Left hindlimb (tissue), 1 donor: ENCODE measurements around the gene C10orf105.

Source experiments
- DNase-seq: peaks from one replicate; pipeline ENCODE4 v3.0.0-alpha.2; 2018

The C10orf105 gene

DNA sequence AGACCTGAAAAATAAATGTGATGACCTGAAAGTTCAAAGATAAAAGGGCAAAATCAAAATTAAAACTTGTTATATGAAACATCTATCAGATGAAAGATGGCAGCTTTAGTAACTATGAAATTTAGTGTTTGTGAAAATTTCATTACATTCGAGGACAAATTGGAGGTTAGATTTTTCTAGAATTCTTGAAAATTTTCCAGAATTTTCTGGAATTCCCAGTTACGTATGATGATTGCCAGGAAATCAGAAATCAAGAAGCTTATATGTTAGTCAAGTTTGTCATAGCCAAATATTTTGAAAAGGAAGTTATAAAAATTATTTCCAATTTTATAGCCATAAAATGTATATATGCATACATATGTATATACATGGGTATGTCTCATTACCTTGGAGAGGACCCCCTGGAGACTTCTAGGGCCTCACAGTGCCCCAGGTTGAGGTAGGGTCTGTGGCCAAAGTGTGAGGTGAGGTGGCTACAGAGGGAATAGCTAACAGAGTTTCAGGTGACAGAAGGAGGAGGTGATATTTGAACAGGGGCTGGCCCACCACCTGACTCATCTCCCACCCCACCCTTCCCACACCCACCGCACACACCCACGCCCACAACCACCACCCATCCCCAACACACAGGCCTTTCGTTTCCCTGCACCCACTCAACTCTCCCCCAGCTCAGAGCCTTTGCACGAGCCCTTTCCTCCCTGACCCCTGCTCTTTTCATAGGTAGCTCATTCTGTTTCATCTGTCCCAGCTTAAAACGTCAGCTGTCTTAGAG, 21.5 kb downstream of the C10orf105 start:
- DNase-seq = no peak

- no peak for DNase-seq
Measured at GRCh38 chr10:71696628-71697326, 22.8 kb downstream of the C10orf105 start.

DNA sequence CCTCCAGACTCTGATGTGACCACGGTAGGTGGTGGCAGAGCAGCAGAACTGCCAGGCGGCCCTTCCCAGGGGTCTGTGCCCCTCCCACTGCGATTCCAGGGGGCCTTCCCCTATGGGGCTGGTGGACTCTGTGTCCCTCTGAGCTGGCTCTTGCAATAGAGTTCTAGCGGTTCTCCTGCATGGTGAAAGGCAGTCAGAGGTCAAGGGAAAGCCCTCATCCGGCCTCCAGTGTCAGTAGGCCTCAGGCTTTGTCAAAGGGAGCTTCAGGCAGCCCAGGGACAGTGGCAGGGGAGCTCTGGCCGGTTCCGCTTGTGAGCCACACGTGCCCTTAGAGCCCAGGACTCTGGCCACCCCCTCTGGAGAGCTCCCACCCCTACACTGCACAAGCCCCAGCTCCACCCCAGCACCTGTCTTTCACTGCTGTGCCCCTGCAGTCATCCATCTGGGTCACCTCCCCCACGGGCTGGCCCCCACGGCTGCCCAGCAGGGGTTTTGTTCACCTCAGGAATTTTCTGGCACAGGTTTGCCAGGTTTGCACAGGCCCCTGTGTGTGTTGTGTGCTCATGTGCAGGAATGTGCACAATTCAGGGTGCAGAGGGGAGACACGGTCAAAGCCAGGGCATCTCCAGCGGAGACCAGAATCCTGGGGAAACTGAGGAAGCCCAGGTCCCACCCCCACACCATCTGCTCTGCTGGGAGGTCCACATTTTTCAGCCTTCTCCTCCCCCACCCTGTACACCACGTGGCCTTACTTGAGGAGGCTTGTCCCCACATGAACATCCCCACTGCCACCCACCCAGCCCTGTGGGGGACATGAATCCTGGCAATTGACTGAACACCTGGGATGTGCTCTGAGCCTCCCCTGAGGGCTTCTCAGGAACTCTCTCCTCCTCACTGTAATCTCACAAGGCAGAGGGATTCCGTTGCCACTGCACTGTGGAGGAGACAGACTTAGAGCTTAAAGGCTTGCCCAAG, 23.8 kb downstream of the C10orf105 start:
- no peak for DNase-seq

GRCh38 chr10:71694567-71694968, 25.0 kb downstream of the C10orf105 start:
- DNase-seq = no peak

GRCh38 chr10:71694039-71694501, 25.5 kb downstream of the C10orf105 start:
- no peak for DNase-seq

DNA sequence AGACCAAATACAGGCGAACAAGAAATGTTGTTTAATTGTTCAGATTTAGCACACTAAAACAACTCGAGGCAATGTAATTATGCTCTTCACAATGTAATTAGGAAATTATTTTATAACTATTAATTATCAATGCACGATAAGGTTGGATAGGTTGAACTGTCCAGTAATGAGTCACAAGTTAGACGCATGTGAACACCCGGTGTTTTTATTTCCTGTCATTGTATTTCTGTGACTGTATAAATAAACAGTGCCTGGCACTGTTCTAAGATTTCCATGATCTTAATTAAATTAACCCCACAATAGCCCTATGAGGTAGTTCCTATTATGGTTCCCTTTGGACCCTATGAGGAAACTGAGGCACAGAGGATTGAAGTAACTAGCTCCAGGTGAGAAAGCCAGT, 26.2 kb downstream of the C10orf105 start:
- DNase-seq = no peak

- no peak for DNase-seq
Measured at GRCh38 chr10:71692598-71693306, 26.8 kb downstream of the C10orf105 start.

DNA sequence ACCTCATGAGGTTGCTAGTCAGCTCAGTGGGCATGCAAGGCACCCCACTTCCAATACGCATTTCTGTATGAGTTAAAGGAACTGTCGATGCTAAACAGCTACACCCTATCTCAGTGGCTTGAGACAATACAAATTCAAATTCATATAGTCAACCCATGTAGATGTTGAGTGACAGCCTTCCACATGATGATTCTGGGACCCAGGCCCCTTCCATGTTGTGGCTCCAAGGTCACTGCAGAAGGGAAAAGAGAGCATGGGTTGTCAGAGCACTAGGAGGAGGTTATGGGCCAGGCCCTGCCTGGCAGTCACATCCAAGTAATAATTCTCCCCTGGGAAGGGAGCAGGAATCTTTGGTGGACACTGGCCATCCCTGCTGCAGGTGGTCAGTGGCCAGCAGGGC, 28.2 kb downstream of the C10orf105 start:
- DNase-seq = no peak

- no peak for DNase-seq
Measured at GRCh38 chr10:71690094-71690720, 29.4 kb downstream of the C10orf105 start.

DNA sequence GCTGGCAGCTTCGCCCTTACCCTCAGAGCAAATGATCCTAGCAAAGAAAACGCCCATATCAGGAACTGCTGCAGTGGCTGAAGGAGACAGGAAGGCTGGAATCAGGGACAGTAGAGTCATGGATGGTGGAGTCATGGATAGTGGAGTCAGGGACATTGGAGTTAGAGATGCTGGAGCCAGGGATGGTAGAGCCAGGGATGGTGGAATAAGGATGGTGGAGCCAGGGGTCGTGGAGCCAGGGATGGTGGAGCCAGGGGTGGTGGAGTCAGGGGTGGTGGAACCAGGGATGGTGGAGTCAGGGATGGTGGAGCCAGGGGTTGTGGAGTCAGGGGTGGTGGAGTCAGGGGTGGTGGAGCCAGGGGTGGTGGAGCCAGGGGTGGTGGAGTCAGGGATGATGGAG, 31.3 kb downstream of the C10orf105 start:
- no peak for DNase-seq

DNA sequence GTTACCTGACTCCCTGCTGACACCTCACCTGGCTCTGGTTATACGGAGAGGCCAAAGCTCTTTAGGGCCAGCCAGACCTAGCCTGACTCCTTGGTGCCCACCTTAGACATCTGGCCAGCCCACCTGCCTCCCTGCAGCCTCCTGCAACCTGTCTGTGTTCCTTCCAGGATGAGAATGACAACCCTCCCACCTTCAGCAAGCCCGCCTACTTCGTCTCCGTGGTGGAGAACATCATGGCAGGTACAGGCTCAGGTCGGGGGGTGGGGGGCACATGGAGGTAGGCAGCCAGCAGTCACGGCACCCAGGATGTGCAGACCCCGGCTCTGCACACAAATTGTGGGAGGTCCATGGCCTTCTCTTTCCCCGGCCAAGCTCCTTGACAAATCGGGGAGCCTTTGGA, 32.1 kb downstream of the C10orf105 start:
- DNase-seq = no peak

DNA sequence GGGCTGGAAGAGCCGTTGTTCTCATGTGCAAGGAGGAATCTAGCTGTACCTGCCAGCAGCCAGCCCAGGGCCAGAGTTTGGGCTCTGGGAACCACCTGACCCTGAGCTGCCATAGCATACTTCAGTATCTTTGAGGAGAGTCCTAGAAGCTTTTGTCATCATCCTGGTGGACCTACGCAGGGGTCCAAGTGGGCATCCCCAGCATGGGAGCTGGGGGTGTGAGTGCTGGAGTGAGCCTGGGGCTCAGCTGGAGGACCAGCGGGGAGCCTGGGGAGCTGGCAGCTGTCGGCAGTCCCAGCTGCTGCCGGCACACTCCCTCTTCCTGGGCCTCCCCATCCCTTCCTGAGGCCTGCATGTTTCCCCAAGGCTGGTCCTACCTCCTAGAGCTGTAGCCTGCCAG, 32.5 kb downstream of the C10orf105 start:
- DNase-seq = no peak

DNA sequence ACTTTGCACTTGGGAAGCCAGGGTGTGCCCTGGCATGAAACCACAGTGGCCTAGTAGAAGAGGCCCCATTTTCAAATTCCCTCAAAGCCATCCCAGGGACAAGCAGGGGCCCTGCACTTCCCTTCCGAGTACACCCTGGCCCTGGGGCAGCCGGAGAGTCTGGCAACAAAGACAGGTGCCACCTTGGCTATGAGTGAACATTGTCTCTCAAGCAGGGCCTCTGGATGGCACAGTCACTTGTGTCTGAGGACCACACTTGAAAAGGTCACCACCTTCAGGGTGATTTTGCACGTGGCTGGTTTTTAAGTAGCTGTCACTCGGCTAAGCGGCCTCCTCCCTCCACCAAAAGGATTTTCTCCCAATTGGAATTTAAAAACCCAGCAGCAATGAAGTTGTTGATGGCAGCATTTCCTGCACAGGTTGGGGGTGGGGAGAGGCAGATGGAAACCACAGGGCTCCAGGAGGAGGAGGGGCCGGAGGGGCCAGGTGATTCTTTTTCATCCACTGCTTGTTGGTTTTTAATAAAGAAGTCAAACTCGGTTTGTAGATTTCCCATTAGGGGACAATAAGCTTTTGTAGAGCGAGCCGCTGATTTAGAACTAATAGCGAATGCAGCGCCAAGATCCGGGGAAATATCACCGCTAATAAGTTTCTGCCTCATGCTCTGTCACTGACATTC, 33.9 kb downstream of the C10orf105 start:
- no peak for DNase-seq

GRCh38 chr10:71684356-71685173, 35.0 kb downstream of the C10orf105 start:
- no peak for DNase-seq

DNA sequence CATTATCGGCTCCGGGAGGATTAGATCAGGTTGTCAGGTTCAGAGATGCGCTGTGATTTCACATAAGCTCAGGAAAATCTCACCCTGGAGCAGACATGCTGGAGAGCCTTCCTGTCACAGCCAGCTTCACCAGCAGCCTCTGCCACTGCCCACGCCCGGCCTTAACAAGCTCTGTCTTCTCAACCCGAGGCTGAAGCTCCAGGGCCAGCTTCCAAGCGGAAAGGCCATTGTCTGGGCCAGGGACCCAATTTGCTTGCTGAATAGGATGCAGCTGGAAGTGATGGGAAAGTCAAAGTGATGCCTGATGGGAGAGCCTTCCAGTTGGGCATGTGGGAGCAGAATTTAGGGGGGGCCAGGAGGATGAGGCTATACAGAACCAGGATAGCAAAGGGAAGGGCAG, 36.3 kb downstream of the C10orf105 start:
- DNase-seq = no peak

DNA sequence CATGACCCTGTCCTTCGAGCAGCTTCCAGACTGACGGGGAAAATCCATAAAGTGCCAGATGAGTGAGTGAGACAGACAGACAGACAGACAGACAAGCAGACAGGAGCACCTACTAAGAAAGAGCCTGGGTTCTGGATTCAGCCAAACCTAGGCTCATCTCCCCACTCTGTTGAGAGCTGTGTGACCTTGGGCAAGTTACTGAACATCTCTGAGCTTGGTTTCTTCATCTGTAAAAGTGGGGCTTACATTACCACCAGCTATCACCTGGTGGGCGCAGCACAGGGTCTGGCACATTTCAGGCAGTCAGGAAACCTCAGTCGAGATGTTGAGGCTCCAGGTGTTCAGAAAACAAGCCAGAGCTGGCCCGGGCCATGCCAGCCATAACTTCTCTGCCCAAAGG, 37.6 kb downstream of the C10orf105 start:
- no peak for DNase-seq

DNA sequence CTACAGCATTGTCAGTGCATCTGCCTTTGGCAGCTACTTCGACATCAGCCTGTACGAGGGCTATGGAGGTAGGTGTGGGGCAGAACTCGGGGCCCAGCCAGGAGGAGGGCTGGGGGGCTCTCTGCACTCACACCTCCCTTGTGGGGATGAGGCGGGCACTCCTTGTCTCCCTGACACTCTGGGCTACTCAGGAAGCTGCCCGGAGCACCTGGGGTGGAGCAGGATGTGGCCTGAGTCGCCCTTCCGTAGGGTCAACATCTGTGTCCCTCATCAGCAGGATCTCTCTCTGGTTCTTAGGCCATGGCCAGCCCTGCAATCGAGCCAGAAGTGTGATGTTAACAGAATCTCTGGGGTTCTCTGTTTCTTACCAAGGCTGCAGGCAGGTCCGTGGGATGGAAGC, 40.2 kb downstream of the C10orf105 start:
- no peak for DNase-seq

- no peak for DNase-seq
Measured at GRCh38 chr10:71678057-71678805, 41.3 kb downstream of the C10orf105 start.

GRCh38 chr10:71677261-71677660, 42.3 kb downstream of the C10orf105 start:
- DNase-seq = no peak
